HEK293T (cell line): ENCODE results near the gene ZNF316.

Experiments used
- FOXK2 ChIP-seq: fragments of 450-650 bp; IDR thresholded peaks from 2 replicates; pipeline ENCODE4 v1.6.1; 2016; ENCODE audit warnings: mild to moderate bottlenecking
- HDGF ChIP-seq: fragments of 450-650 bp; IDR thresholded peaks from 2 replicates; pipeline ENCODE4 v1.6.1; 2017; ENCODE audit warnings: antibody characterized with exemption, borderline replicate concordance
- LEF1 ChIP-seq: fragments of 450-650 bp; IDR thresholded peaks from 2 replicates; pipeline ENCODE4 v1.6.1; 2017; ENCODE audit warnings: mild to moderate bottlenecking, borderline replicate concordance
- SP1 ChIP-seq: fragments of 450-650 bp; IDR thresholded peaks from 2 replicates; pipeline ENCODE4 v1.6.1; 2017
- SUZ12 ChIP-seq: fragments of 450-650 bp; IDR thresholded peaks from 2 replicates; pipeline ENCODE4 v1.6.1; 2016; ENCODE audit warnings: mild to moderate bottlenecking
- TARDBP ChIP-seq: fragments of 450-650 bp; IDR thresholded peaks from 2 replicates; pipeline ENCODE4 v1.6.1; 2016

DNA sequence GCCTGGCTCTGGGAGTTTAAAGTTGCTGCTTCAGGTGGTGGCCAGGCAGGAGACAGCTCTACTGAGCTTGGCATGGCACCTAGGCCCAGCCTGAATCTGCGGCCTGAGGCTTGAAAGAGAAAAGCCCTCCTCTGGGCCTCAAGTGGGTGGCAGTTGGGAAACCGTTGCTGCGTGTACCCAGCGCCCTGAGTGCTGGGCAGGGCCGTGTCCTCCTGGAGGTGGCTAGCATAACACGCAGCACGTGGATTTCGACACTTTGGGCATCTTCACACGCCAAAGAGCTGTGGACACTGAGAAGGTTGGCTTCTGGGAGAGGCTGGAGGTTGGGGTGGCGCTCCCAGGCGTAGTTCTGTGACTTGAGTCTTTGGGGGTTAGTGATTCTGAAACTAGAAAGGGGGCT lies 2.5 kb downstream of the ZNF316 start:
- TF ChIP-seq TARDBP: no peak
- TF ChIP-seq LEF1: no peak
- TF ChIP-seq SP1: no peak
- no peak for TF ChIP-seq FOXK2
- TF ChIP-seq HDGF: no peak
- TF ChIP-seq SUZ12: no peak
